ENCODE measurements around the gene PRXL2C.

- TF ChIP-seq, protein P1, sequence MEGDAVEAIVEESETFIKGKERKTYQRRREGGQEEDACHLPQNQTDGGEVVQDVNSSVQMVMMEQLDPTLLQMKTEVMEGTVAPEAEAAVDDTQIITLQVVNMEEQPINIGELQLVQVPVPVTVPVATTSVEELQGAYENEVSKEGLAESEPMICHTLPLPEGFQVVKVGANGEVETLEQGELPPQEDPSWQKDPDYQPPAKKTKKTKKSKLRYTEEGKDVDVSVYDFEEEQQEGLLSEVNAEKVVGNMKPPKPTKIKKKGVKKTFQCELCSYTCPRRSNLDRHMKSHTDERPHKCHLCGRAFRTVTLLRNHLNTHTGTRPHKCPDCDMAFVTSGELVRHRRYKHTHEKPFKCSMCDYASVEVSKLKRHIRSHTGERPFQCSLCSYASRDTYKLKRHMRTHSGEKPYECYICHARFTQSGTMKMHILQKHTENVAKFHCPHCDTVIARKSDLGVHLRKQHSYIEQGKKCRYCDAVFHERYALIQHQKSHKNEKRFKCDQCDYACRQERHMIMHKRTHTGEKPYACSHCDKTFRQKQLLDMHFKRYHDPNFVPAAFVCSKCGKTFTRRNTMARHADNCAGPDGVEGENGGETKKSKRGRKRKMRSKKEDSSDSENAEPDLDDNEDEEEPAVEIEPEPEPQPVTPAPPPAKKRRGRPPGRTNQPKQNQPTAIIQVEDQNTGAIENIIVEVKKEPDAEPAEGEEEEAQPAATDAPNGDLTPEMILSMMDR (IDR thresholded peaks at IDR 0.05; ENCODE audit: low read depth, low read length, poor library complexity, severe bottlenecking): no peak
- TF ChIP-seq EZH2phosphoT487 (IDR thresholded peaks at IDR 0.05; ENCODE audit: borderline replicate concordance, low read length): no peak
These were observed 28.2 kb downstream of the PRXL2C start for GRCh38 chr9:96626912-96627311.
